Muscle layer of colon (tissue), 2 donors: ENCODE results near the gene PLCG1.

Experiments
- H3K27ac ChIP-seq: one replicate; pipeline ENCODE4 v1.7.0; 2013; ENCODE audit warnings: low read depth, mild to moderate bottlenecking, low read length, moderate library complexity
- H3K27me3 ChIP-seq, 2 donors: one replicate each; pipeline ENCODE4 v1.7.0; 2013; ENCODE audit warnings: low read length in 2 of 2, mild to moderate bottlenecking in 2 of 2; ENCODE audit not compliant: insufficient read depth in 2 of 2, control insufficient read depth in 1 of 2
- H3K36me3 ChIP-seq: one replicate; pipeline ENCODE4 v1.7.0; 2013; ENCODE audit warnings: mild to moderate bottlenecking, low read length; ENCODE audit not compliant: insufficient read depth
- H3K4me1 ChIP-seq: one replicate; pipeline ENCODE4 v1.7.0; 2013; ENCODE audit warnings: mild to moderate bottlenecking, low read length; ENCODE audit not compliant: insufficient read depth
- H3K4me3 ChIP-seq, 2 donors: one replicate each; pipeline ENCODE4 v1.7.0; 2013; ENCODE audit warnings: low read length in 2 of 2, low read depth in 1 of 2, mild to moderate bottlenecking in 1 of 2, moderate library complexity in 1 of 2
- H3K9ac ChIP-seq: one replicate; pipeline ENCODE4 v1.7.0; 2013; ENCODE audit warnings: low read length
- H3K9me3 ChIP-seq: one replicate; pipeline ENCODE4 v1.7.0; 2013; ENCODE audit warnings: mild to moderate bottlenecking, low read length
- donor health status: abdominal sarcoma.
- donor health status: Adenocarcinoma of cecum.

The PLCG1 gene

GRCh38 chr20:41177636-41178035 lies 40.3 kb downstream of the PLCG1 start:
- Histone ChIP-seq H3K9me3 (no peaks in the 10 kb centered on the region), H3K9ac (no peak overlapping the region), H3K36me3 (peaks cover 32% of the 10 kb centered on the region), H3K4me3 (no peak overlapping the region), H3K27ac (peak overlapping the region; percentile 36), H3K4me1 (peaks cover 49% of the 10 kb centered on the region), H3K27me3 (no peaks in the 10 kb centered on the region)

- Histone ChIP-seq H3K4me1 (peaks cover 46% of the 10 kb centered on the region), H3K27ac (no peak overlapping the region), H3K36me3 (peaks cover 29% of the 10 kb centered on the region), H3K9me3 (no peaks in the 10 kb centered on the region), H3K9ac (no peak overlapping the region), H3K4me3 (no peak overlapping the region), H3K27me3 (no peaks in the 10 kb centered on the region)
Observed at GRCh38 chr20:41178495-41178894, 41.2 kb downstream of the PLCG1 start.

- H3K4me3 ChIP-seq, result no peak overlapping the region
- H3K9me3 ChIP-seq, result no peaks in the 10 kb centered on the region
- no peak overlapping the region for H3K27ac ChIP-seq
- peaks cover 44% of the 10 kb centered on the region for H3K4me1 ChIP-seq
- H3K9ac ChIP-seq, result no peak overlapping the region
- H3K27me3 ChIP-seq, result no peaks in the 10 kb centered on the region
- peaks cover 25% of the 10 kb centered on the region for H3K36me3 ChIP-seq
Observed at GRCh38 chr20:41178904-41179432, 41.6 kb downstream of the PLCG1 start.

GRCh38 chr20:41179961-41180360 lies 42.6 kb downstream of the PLCG1 start:
- peaks cover 20% of the 10 kb centered on the region for H3K36me3 ChIP-seq
- no peak overlapping the region for H3K4me3 ChIP-seq
- H3K9ac ChIP-seq, result no peak overlapping the region
- no peaks in the 10 kb centered on the region for H3K27me3 ChIP-seq
- no peak overlapping the region for H3K27ac ChIP-seq
- H3K4me1 ChIP-seq, result peaks cover 37% of the 10 kb centered on the region
- H3K9me3 ChIP-seq, result no peaks in the 10 kb centered on the region

GRCh38 chr20:41180599-41181333 lies 43.4 kb downstream of the PLCG1 start:
- H3K9me3 ChIP-seq, result no peaks in the 10 kb centered on the region
- H3K4me3 ChIP-seq, result no peak overlapping the region
- H3K9ac ChIP-seq, result no peak overlapping the region
- peaks cover 29% of the 10 kb centered on the region for H3K4me1 ChIP-seq
- peaks cover 20% of the 10 kb centered on the region for H3K36me3 ChIP-seq
- H3K27ac ChIP-seq, result no peak overlapping the region
- no peaks in the 10 kb centered on the region for H3K27me3 ChIP-seq

GRCh38 chr20:41181567-41181966 lies 44.2 kb downstream of the PLCG1 start:
- Histone ChIP-seq H3K9me3 (no peaks in the 10 kb centered on the region), H3K9ac (no peak overlapping the region), H3K36me3 (peaks cover 16% of the 10 kb centered on the region), H3K27ac (no peak overlapping the region), H3K27me3 (no peaks in the 10 kb centered on the region), H3K4me1 (peaks cover 28% of the 10 kb centered on the region), H3K4me3 (no peak overlapping the region)

GRCh38 chr20:41182296-41183212 lies 45.2 kb downstream of the PLCG1 start:
- peaks cover 18% of the 10 kb centered on the region for H3K4me1 ChIP-seq
- H3K4me3 ChIP-seq, result no peak overlapping the region
- H3K36me3 ChIP-seq, result peaks cover 12% of the 10 kb centered on the region
- no peaks in the 10 kb centered on the region for H3K27me3 ChIP-seq
- no peak overlapping the region for H3K27ac ChIP-seq
- no peak overlapping the region for H3K9ac ChIP-seq
- no peaks in the 10 kb centered on the region for H3K9me3 ChIP-seq

GRCh38 chr20:41183391-41183790 lies 46.0 kb downstream of the PLCG1 start:
- no peak overlapping the region for H3K27ac ChIP-seq
- peaks cover 10% of the 10 kb centered on the region for H3K4me1 ChIP-seq
- no peaks in the 10 kb centered on the region for H3K27me3 ChIP-seq
- peaks cover 12% of the 10 kb centered on the region for H3K36me3 ChIP-seq
- no peaks in the 10 kb centered on the region for H3K9me3 ChIP-seq
- no peak overlapping the region for H3K9ac ChIP-seq
- no peak overlapping the region for H3K4me3 ChIP-seq

- Histone ChIP-seq H3K9me3 (no peaks in the 10 kb centered on the region), H3K4me1 (peaks cover 6% of the 10 kb centered on the region), H3K36me3 (peaks cover 12% of the 10 kb centered on the region), H3K4me3 (no peak overlapping the region), H3K9ac (no peak overlapping the region), H3K27me3 (no peaks in the 10 kb centered on the region), H3K27ac (no peak overlapping the region)
Observed at GRCh38 chr20:41183831-41184230, 46.5 kb downstream of the PLCG1 start.

- H3K4me3 ChIP-seq, result no peak overlapping the region
- no peak overlapping the region for H3K9ac ChIP-seq
- no peaks in the 10 kb centered on the region for H3K27me3 ChIP-seq
- no peaks in the 10 kb centered on the region for H3K9me3 ChIP-seq
- H3K27ac ChIP-seq, result no peak overlapping the region
- H3K4me1 ChIP-seq, result no peaks in the 10 kb centered on the region
- peaks cover 12% of the 10 kb centered on the region for H3K36me3 ChIP-seq
Observed at GRCh38 chr20:41185013-41185757, 47.8 kb downstream of the PLCG1 start.

- Histone ChIP-seq H3K4me3 (no peak overlapping the region), H3K27ac (no peak overlapping the region), H3K36me3 (peaks cover 2% of the 10 kb centered on the region), H3K9ac (no peak overlapping the region), H3K4me1 (no peaks in the 10 kb centered on the region), H3K27me3 (no peaks in the 10 kb centered on the region), H3K9me3 (no peaks in the 10 kb centered on the region)
Observed at GRCh38 chr20:41187668-41188067, 50.3 kb downstream of the PLCG1 start.
